GM12878 (cell line): ENCODE measurements around the gene CSMD2.

Source experiments
- TCF7 ChIP-seq: IDR thresholded peaks from 2 replicates; pipeline ENCODE4 v1.6.1; 2014; ENCODE audit warnings: antibody characterized with exemption, borderline replicate concordance
- ZBTB33 ChIP-seq: fragments of 450-650 bp; IDR thresholded peaks from 2 replicates; pipeline ENCODE4 v1.6.1; 2017; ENCODE audit warnings: mild to moderate bottlenecking
- ZNF274 ChIP-seq: IDR thresholded peaks from one replicate; pipeline ENCODE4 v1.8.0; 2011; ENCODE audit not compliant: insufficient read length, insufficient read depth
- ZNF592 ChIP-seq: fragments of 450-650 bp; IDR thresholded peaks from 2 replicates; pipeline ENCODE4 v1.6.1; 2017; ENCODE audit warnings: mild to moderate bottlenecking, moderate library complexity
- ZSCAN29 ChIP-seq: fragments of 450-650 bp; IDR thresholded peaks from 2 replicates; pipeline ENCODE4 v1.6.1; 2017; ENCODE audit warnings: mild to moderate bottlenecking, moderate library complexity

GRCh38 chr1:34155860-34156259 lies 9.2 kb downstream of the CSMD2 start:
- TF ChIP-seq ZNF274 (no peak), ZNF592 (no peak), TCF7 (no peak), ZBTB33 (no peak), ZSCAN29 (no peak)
